GM18520 (cell line): ENCODE results near the gene SORCS1.

Source experiments
- ATAC-seq: cut with Tn5 transposase; IDR thresholded peaks from one replicate; pipeline ENCODE4 v1.9.1; 2021; ENCODE audit not compliant: unreplicated experiment

The SORCS1 gene

GRCh38 chr10:106557951-106558733, 606.4 kb downstream of the SORCS1 start:
- ATAC-seq = no peak

- ATAC-seq = no peak
Measured at GRCh38 chr10:106557053-106557452, 607.5 kb downstream of the SORCS1 start.

GRCh38 chr10:106555599-106555998, 608.9 kb downstream of the SORCS1 start:
- no peak for ATAC-seq

GRCh38 chr10:106551501-106552062, 612.9 kb downstream of the SORCS1 start:
- ATAC-seq = no peak

- ATAC-seq = no peak
Measured at GRCh38 chr10:106548832-106549231, 615.7 kb downstream of the SORCS1 start.

GRCh38 chr10:106547047-106547635, 617.4 kb downstream of the SORCS1 start:
- ATAC-seq = no peak

DNA sequence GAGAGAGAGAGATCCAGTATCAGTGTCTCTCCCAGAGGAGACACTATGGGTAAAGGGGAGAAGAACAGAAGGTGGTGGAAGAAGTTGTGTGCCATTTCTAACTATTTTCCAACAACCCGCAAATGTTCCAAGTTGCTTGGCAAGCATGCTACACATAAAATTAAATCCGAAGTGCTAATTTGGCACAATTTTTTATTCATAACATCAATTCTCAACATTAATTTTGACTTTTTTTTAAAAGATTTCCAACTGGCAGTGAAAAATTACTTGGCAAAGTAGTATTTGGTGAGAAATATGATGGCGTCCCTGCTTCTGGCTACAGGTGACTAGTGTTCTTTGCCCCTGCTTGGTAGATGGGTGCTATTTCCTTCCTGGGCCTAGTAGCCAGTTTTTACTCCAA, 622.0 kb downstream of the SORCS1 start:
- no peak for ATAC-seq

GRCh38 chr10:106540645-106541044, 623.9 kb downstream of the SORCS1 start:
- no peak for ATAC-seq

- no peak for ATAC-seq
Measured at GRCh38 chr10:106537866-106538265, 626.6 kb downstream of the SORCS1 start.

DNA sequence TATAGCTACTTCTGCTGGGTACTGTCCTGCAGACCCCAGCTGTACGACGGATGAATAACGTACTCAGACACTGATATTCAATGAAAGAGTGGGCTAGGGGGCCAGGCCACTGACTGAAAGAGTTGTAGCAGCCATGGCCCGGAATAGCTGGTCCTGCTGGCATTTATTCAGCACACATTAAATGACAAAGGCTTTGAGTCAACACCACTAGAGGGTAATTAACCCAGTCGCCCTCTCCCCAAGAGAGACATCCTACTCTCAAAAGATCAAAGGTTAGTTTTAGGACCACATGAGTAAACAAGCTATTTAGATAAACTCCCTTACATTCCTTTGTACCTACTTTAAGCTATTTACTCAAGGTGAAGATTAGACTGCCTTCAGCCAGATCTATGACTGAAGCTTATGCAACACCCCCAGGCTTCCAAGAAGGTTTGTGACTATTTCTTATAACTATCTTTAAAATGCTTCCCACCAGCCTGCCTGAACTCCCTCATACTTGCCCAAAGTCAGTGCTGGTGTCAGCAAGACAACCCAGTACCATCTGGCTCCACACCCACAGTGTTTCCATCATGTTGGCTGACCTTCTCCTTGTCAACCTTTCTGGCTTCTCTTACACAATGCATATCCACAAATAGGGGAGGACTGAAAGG, 629.1 kb downstream of the SORCS1 start:
- no peak for ATAC-seq

DNA sequence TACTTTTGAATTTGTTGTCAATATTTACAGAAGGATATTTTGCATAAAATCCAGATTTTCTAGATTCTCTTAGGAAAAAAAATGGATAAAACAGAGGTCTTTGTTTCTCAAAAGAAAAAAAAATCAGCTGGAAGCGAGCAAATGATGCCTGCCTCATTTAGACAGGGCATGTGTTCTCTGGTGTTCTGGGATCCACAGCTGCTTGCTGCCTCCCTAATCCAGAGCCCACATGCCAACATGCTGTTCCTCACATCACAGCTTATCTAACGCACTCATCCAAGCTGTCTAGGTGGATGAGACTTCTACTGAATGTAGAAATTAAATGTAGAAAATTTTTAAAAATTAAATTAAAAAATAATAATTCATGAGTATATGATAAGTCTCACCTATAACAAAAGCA, 630.1 kb downstream of the SORCS1 start:
- ATAC-seq = no peak

GRCh38 chr10:106528702-106529101, 635.8 kb downstream of the SORCS1 start:
- no peak for ATAC-seq

DNA sequence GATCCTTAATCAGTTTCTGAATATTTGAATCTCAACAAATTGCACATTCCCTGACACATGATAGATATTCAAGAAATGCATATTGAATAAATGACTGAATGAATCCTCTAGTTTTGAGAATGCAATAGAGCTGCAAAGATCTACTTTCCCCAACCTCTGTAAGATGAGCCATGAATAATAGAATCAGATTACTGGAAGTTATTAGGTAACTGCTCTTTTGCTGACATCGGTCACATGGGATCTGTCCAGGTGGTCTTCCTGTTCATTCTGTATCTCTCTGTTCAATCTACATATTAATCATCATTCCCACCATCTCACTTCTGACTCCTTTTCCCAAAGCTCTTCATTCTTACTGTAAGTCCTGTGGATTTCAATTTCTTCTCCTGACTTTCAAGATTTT, 638.7 kb downstream of the SORCS1 start:
- no peak for ATAC-seq
